ENCODE data around the gene MYOF. TPM values are rescaled to one million over a fixed set of nuclear protein-coding genes. Genes with fewer than 3 reads are reported as not detected.

Gene MYOF
- total RNA-seq, 3 donors from 2014 or later, result 55.0 to 90.7 (median 85.5) TPM

DNA sequence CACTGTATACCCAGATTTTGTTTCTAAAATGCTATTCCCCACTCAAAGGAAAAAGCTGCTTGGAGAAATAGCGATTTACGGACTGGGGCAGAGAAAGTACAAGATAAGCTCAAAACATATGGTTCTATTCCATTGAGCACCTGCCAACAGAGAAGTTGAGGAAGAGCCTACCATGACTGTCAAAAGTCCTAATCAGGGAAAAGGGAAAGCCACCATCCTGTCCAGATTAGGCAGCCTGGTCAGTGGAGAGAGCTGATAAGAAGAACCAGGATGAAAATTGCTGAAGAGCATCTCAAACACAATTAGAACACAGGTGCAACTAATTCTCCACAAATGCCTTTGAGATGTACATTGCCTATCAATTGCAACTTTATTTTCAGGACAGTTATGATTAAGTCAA lies 104.1 kb downstream of the MYOF start:
- no peaks in the 10 kb centered on the region for H3K36me3 ChIP-seq (ENCODE audit: low read depth)
- no peak for ATAC-seq
- H3K9me3 ChIP-seq, result no peaks in the 10 kb centered on the region
- DNase-seq, result no peak
- TF ChIP-seq, protein P1, sequence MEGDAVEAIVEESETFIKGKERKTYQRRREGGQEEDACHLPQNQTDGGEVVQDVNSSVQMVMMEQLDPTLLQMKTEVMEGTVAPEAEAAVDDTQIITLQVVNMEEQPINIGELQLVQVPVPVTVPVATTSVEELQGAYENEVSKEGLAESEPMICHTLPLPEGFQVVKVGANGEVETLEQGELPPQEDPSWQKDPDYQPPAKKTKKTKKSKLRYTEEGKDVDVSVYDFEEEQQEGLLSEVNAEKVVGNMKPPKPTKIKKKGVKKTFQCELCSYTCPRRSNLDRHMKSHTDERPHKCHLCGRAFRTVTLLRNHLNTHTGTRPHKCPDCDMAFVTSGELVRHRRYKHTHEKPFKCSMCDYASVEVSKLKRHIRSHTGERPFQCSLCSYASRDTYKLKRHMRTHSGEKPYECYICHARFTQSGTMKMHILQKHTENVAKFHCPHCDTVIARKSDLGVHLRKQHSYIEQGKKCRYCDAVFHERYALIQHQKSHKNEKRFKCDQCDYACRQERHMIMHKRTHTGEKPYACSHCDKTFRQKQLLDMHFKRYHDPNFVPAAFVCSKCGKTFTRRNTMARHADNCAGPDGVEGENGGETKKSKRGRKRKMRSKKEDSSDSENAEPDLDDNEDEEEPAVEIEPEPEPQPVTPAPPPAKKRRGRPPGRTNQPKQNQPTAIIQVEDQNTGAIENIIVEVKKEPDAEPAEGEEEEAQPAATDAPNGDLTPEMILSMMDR (IDR thresholded peaks at IDR 0.05), result no peak
- H3K4me3 ChIP-seq, result no peak overlapping the region
- intact Hi-C loops (cut with DNase I, micrococcal nuclease), result loop anchor here in 1 of 2 donors (5.0 kb wide), 1 partner anchor 104 kb away; the partner anchor contains the start of gene MYOF
- no peaks in the 10 kb centered on the region for H3K4me1 ChIP-seq (ENCODE audit: low read depth)

DNA sequence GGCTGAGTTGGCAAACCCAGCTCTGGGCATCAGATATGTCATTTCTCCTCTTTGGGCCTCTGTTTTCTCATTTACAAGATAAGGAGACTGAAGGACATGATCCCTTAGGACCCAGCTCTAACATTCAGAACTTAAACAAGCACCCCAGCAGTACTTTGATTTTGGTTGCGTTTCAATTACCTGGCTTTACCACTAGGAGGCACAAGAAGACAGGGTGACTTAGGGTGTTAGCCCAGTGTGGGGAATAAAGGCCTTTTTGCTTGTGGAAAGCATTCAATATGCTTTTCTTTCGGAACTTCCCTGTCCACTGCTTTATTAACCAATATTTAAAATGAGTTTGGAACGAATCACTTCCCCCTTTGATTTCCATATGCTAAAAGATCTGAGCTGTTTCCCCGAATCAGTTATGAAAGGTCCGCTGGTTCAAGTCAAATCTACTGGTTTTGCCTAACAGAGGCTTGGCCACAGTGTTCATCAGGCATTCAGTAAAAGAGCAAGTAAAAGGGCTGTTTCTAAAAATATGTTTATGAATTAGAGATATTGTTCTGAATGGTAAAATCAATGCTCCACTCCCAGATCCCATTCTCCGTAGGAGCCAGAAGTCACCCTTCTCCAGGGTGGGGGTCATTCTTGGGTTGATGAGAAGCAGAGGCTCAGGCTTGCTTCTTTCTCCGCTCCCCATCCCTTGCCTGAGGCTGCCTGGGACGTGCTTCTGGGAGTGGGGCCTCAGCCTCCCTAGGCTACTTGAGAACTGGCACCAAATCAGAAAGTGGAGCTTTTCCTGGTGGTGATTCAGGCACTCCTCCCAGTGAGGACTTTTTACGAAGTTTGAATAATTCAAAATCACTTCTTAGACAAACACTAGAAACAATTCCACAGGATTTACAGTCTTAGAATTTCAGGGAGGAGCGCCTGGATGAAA lies 105.5 kb downstream of the MYOF start:
- Histone ChIP-seq H3K9me3 (no peaks in the 10 kb centered on the region), H3K4me3 (no peak overlapping the region), H3K36me3 (ENCODE audit: low read depth) (no peaks in the 10 kb centered on the region), H3K4me1 (ENCODE audit: low read depth) (no peaks in the 10 kb centered on the region)
- intact Hi-C loops (cut with DNase I, micrococcal nuclease), result loop anchor here (2.0 to 5.0 kb wide), 2 partner anchors 106 kb away; partner anchors contain the start of gene MYOF (in 2 of the 2)
- peak; percentile 92 for ATAC-seq
- TF ChIP-seq, protein P1 (IDR thresholded peaks at IDR 0.05), result peak; percentile 84
- peak; percentile 36 to 74 (median 50) for DNase-seq

DNA sequence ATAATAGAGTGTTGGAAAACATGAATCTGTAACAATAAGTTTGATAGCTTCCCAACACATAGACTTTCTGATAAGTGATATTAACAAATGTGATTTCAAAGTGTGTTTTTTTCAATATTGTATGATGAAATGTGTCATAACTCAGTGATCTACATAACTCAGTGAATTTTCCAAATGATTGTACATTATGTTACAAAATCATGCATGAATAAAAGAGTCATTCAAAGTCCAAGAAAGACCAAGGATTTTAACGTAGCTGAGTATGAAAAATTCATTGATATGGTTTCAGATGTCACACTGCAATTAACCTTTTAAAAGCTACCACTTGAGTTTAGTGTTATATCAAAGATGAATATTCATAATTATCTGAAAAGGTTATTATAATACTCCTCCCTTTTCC lies 111.2 kb downstream of the MYOF start:
- no peak overlapping the region for H3K4me3 ChIP-seq

DNA sequence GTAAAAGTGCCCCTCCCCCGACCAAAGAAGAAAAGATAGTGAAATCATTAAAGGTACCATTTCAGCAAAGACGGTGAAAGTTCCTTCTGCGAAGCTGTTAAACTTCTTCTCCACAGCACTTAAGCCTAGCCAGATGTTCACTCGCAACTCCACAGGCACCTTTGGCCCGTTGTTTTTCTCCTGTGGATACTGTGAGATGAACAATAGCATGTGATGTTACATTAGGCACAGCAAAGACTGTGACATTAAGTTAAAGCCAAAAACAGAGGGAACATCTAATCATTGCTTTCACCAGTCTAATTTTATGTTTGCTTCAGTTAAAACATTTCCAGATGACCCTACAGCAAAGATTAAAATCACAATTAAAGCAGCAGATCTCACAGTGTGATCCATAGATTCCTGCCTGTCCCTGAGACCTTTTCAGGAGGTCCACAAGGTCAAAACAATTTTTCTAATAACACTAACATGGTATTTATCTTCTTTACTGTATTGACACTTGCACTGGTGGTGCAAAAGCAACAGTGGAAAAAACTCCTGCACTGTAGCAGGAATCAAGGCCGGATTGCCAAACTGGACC lies 112.5 kb downstream of the MYOF start:
- intact Hi-C loops (cut with DNase I, micrococcal nuclease), result no loop called here
- ATAC-seq, result no peak

More for the DNA sequence above, 111.2 kb downstream of the MYOF start:
- Histone ChIP-seq H3K4me1 (ENCODE audit: low read depth) (no peaks in the 10 kb centered on the region), H3K36me3 (ENCODE audit: low read depth) (no peaks in the 10 kb centered on the region), H3K9me3 (no peaks in the 10 kb centered on the region)
- intact Hi-C loops (cut with DNase I, micrococcal nuclease), result no loop called here
- DNase-seq, result no peak
- TF ChIP-seq, protein P1 (IDR thresholded peaks at IDR 0.05), result no peak
- no peak for ATAC-seq

DNA sequence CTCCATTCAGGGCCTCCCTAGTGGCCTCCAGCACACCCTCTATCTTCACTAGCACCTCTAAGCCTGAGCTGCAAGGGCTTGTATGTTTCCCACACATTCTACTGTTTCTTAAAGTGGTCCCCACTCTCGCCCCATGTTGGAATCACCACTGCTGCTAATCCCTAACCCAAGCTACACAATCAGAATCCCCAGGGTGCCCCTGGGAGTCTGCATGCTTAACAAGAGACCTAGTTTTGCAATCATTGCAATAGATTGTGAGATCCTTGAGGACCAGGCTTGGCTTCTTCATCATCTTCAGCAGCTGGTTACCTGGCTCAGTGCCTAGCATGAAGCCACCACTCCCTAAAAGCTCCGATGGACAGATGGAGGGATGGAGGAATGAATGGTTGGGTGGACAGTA lies 113.9 kb downstream of the MYOF start:
- DNase-seq (no peak), ATAC-seq (no peak)
- Histone ChIP-seq H3K9me3 (no peaks in the 10 kb centered on the region), H3K4me1 (ENCODE audit: low read depth) (no peaks in the 10 kb centered on the region), H3K4me3 (no peak overlapping the region), H3K36me3 (ENCODE audit: low read depth) (no peaks in the 10 kb centered on the region)
- intact Hi-C loops (cut with DNase I, micrococcal nuclease), result no loop called here
- TF ChIP-seq, protein P1 (IDR thresholded peaks at IDR 0.05), result no peak

More for the DNA sequence above, 112.5 kb downstream of the MYOF start:
- DNase-seq, result no peak
- Histone ChIP-seq H3K36me3 (ENCODE audit: low read depth) (no peaks in the 10 kb centered on the region), H3K9me3 (no peaks in the 10 kb centered on the region), H3K4me1 (ENCODE audit: low read depth) (no peaks in the 10 kb centered on the region), H3K4me3 (no peak overlapping the region)
- TF ChIP-seq, protein P1 (IDR thresholded peaks at IDR 0.05), result no peak
